Cardiac fibroblast (primary cell): Measurements from ENCODE around the gene DHRS2.
"Not testable (repeated sequence)": the region's sequence is repeated elsewhere in the genome, so short reads cannot be mapped to it uniquely, and the experiment has no call there.

ENCODE experiments used
- DNase-seq, 2 donors: peaks; one replicate each; pipeline versions ENCODE4 v3.0.0 to v3.0.0-alpha.2; 2010; ENCODE audit warnings: low read depth in 2 of 2
- H3K4me3 ChIP-seq, 2 donors: replicated peaks in 1 of 2; 1 replicate in 1 of 2; 2 replicates in 1 of 2; pipeline ENCODE4 v1.5.1; 2011; ENCODE audit warnings: low read depth in 2 of 2, low read length in 2 of 2, mild to moderate bottlenecking in 2 of 2, moderate library complexity in 1 of 2
- TF ChIP-seq, protein P1 (sequence below): IDR thresholded peaks from one replicate; pipeline ENCODE4 v1.5.1; 2011; ENCODE audit warnings: low read depth, mild to moderate bottlenecking, low read length, inconsistent platforms

DHRS2 gene

GRCh38 chr14:23636317-23637211 lies at the start of gene DHRS2:
Gene DHRS2 (plus strand): TSS chr14:23636364. CDS start chr14:23638865, 2,501 bp downstream.
- no peak for DNase-seq
- H3K4me3 ChIP-seq = no peak within 1 kb of the TSS
- TF ChIP-seq, protein P1, sequence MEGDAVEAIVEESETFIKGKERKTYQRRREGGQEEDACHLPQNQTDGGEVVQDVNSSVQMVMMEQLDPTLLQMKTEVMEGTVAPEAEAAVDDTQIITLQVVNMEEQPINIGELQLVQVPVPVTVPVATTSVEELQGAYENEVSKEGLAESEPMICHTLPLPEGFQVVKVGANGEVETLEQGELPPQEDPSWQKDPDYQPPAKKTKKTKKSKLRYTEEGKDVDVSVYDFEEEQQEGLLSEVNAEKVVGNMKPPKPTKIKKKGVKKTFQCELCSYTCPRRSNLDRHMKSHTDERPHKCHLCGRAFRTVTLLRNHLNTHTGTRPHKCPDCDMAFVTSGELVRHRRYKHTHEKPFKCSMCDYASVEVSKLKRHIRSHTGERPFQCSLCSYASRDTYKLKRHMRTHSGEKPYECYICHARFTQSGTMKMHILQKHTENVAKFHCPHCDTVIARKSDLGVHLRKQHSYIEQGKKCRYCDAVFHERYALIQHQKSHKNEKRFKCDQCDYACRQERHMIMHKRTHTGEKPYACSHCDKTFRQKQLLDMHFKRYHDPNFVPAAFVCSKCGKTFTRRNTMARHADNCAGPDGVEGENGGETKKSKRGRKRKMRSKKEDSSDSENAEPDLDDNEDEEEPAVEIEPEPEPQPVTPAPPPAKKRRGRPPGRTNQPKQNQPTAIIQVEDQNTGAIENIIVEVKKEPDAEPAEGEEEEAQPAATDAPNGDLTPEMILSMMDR = no peak

- H3K4me3 ChIP-seq = no peak overlapping the region
- peak; percentile 82 to 90 for DNase-seq
- TF ChIP-seq, protein P1 = peak; percentile 81
These were observed 47.1 kb upstream of the DHRS2 start for GRCh38 chr14:23588884-23589598.

- no peak for DNase-seq
- H3K4me3 ChIP-seq = no peak overlapping the region
- TF ChIP-seq, protein P1 = no peak
These were observed 46.6 kb upstream of the DHRS2 start for GRCh38 chr14:23589606-23590005.

- TF ChIP-seq, protein P1 = no peak
- no peak overlapping the region for H3K4me3 ChIP-seq
- DNase-seq = no peak
These were observed 46.0 kb upstream of the DHRS2 start for GRCh38 chr14:23590198-23590597.

- not testable (repeated sequence) for H3K4me3 ChIP-seq, DNase-seq
These were observed 42.0 kb upstream of the DHRS2 start for GRCh38 chr14:23594191-23594590.

DNA sequence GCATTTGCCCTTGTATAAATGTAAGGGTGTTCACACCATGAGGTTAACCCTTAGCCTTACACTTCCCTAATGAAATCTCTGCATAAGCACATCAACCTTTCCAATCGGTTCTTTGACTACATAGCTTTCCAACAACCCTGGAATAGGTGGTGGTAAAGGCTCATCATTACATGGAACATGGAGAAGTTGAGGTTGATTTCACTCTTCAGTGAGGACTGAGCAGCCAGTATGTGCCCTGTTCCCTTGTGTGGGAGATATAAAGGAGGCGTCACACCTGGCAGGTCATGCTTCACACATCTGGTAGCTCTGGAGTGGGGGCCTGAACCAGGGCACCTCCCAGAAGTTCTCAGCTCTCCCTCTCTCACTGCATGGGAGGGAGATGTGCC lies 35.8 kb upstream of the DHRS2 start:
- H3K4me3 ChIP-seq = no peak overlapping the region
- no peak for DNase-seq
- TF ChIP-seq, protein P1 = no peak

- no peak for DNase-seq
- TF ChIP-seq, protein P1 = no peak
- H3K4me3 ChIP-seq = no peak overlapping the region
These were observed 35.4 kb upstream of the DHRS2 start for GRCh38 chr14:23600806-23601205.
